Measurements from ENCODE around the gene SPATA6L.

The SPATA6L gene

GRCh38 chr9:4666042-4666699, at the start of gene SPATA6L:
SPATA6L (minus strand) TSS chr9:4666480; CDS start chr9:4666250, 230 bp downstream.
- Histone ChIP-seq H3K27ac (peak within 1 kb of the TSS in 16 of 21 experiments; percentile 7 to 87 (median 66)), H3K4me3 (peak within 1 kb of the TSS; percentile 22 to 52 (median 37))

- no peak overlapping the region for H3K27ac ChIP-seq
- H3K4me3 ChIP-seq = no peak overlapping the region
Observed at GRCh38 chr9:4714266-4715016, 48.2 kb upstream of the SPATA6L start.

- no peak overlapping the region for H3K4me3 ChIP-seq
- H3K27ac ChIP-seq = no peak overlapping the region
Observed at GRCh38 chr9:4713849-4714248, 47.6 kb upstream of the SPATA6L start.

- H3K27ac ChIP-seq = no peak overlapping the region
- H3K4me3 ChIP-seq = no peak overlapping the region
Observed at GRCh38 chr9:4709380-4709779, 43.1 kb upstream of the SPATA6L start.

GRCh38 chr9:4706971-4707622, 40.8 kb upstream of the SPATA6L start:
- no peak overlapping the region for H3K4me3 ChIP-seq
- H3K27ac ChIP-seq = peak overlapping the region in 1 of 21 experiments; percentile 3

- Histone ChIP-seq H3K27ac (no peak overlapping the region), H3K4me3 (no peak overlapping the region)
Observed at GRCh38 chr9:4706021-4706420, 39.7 kb upstream of the SPATA6L start.

GRCh38 chr9:4704129-4704528, 37.8 kb upstream of the SPATA6L start:
- no peak overlapping the region for H3K4me3 ChIP-seq

GRCh38 chr9:4701526-4701925, 35.2 kb upstream of the SPATA6L start:
- H3K4me3 ChIP-seq = no peak overlapping the region
- no peak overlapping the region for H3K27ac ChIP-seq

More at GRCh38 chr9:4704129-4704528, 37.8 kb upstream of the SPATA6L start:
- H3K27ac ChIP-seq = no peak overlapping the region

- Histone ChIP-seq H3K27ac (no peak overlapping the region), H3K4me3 (no peak overlapping the region)
Observed at GRCh38 chr9:4700932-4701331, 34.7 kb upstream of the SPATA6L start.

GRCh38 chr9:4700091-4700490, 33.8 kb upstream of the SPATA6L start:
- no peak overlapping the region for H3K4me3 ChIP-seq
- no peak overlapping the region for H3K27ac ChIP-seq

GRCh38 chr9:4691795-4692194, 25.5 kb upstream of the SPATA6L start:
- Histone ChIP-seq H3K27ac (peak overlapping the region in 1 of 21 experiments; percentile 14), H3K4me3 (no peak overlapping the region)

- Histone ChIP-seq H3K4me3 (no peak overlapping the region), H3K27ac (peak overlapping the region in 3 of 21 experiments; percentile 4 to 12 (median 4))
Observed at GRCh38 chr9:4690144-4690543, 23.9 kb upstream of the SPATA6L start.

- H3K27ac ChIP-seq = peak overlapping the region in 4 of 21 experiments; percentile 4 to 35 (median 8)
- H3K4me3 ChIP-seq = no peak overlapping the region
Observed at GRCh38 chr9:4689687-4690104, 23.4 kb upstream of the SPATA6L start.

GRCh38 chr9:4689021-4689420, 22.7 kb upstream of the SPATA6L start:
- no peak overlapping the region for H3K27ac ChIP-seq

GRCh38 chr9:4686584-4686983, 20.3 kb upstream of the SPATA6L start:
- Histone ChIP-seq H3K27ac (no peak overlapping the region), H3K4me3 (no peak overlapping the region)

More at GRCh38 chr9:4689021-4689420, 22.7 kb upstream of the SPATA6L start:
- H3K4me3 ChIP-seq = no peak overlapping the region

- H3K27ac ChIP-seq = no peak overlapping the region
Observed at GRCh38 chr9:4686112-4686511, 19.8 kb upstream of the SPATA6L start.

GRCh38 chr9:4684820-4685219, 18.5 kb upstream of the SPATA6L start:
- Histone ChIP-seq H3K27ac (no peak overlapping the region), H3K4me3 (no peak overlapping the region)

More at GRCh38 chr9:4686112-4686511, 19.8 kb upstream of the SPATA6L start:
- H3K4me3 ChIP-seq = no peak overlapping the region

GRCh38 chr9:4680750-4681149, 14.5 kb upstream of the SPATA6L start:
- H3K27ac ChIP-seq = peak overlapping the region in 11 of 21 experiments; percentile 95 to 99 (median 98)
- H3K4me3 ChIP-seq = peak overlapping the region in 5 of 7 experiments; percentile 60 to 80 (median 71)

GRCh38 chr9:4680173-4680525, 13.9 kb upstream of the SPATA6L start:
- peak overlapping the region; percentile 87 to 99 (median 96) for H3K27ac ChIP-seq
- peak overlapping the region; percentile 57 to 80 (median 71) for H3K4me3 ChIP-seq

All from skin epidermis (tissue), 12 donors.